HG03442 (cell line): ENCODE measurements around the gene SCUBE1.

Source experiments
- ATAC-seq: cut with Tn5 transposase; IDR thresholded peaks from one replicate; pipeline ENCODE4 v1.9.1; 2021; ENCODE audit warnings: mild to moderate bottlenecking, moderate library complexity; ENCODE audit not compliant: unreplicated experiment

SCUBE1 gene

GRCh38 chr22:43330178-43331068 lies 12.7 kb downstream of the SCUBE1 start:
- ATAC-seq = no peak

GRCh38 chr22:43329061-43329460 lies 14.1 kb downstream of the SCUBE1 start:
- no peak for ATAC-seq

GRCh38 chr22:43327157-43327438 lies 16.1 kb downstream of the SCUBE1 start:
- ATAC-seq = no peak

- ATAC-seq = no peak
These were observed 16.6 kb downstream of the SCUBE1 start for GRCh38 chr22:43326331-43327156.

- no peak for ATAC-seq
These were observed 18.0 kb downstream of the SCUBE1 start for GRCh38 chr22:43325176-43325575.

- no peak for ATAC-seq
These were observed 21.9 kb downstream of the SCUBE1 start for GRCh38 chr22:43320943-43321900.

GRCh38 chr22:43319661-43320486 lies 23.3 kb downstream of the SCUBE1 start:
- ATAC-seq = no peak

- ATAC-seq = no peak
These were observed 25.9 kb downstream of the SCUBE1 start for GRCh38 chr22:43317239-43317638.

GRCh38 chr22:43315687-43316217 lies 27.4 kb downstream of the SCUBE1 start:
- no peak for ATAC-seq

- ATAC-seq = no peak
These were observed 28.6 kb downstream of the SCUBE1 start for GRCh38 chr22:43314611-43315010.

GRCh38 chr22:43313890-43314474 lies 29.2 kb downstream of the SCUBE1 start:
- ATAC-seq = no peak

GRCh38 chr22:43313244-43313889 lies 29.8 kb downstream of the SCUBE1 start:
- no peak for ATAC-seq

GRCh38 chr22:43312608-43313007 lies 30.6 kb downstream of the SCUBE1 start:
- no peak for ATAC-seq

GRCh38 chr22:43310798-43311197 lies 32.4 kb downstream of the SCUBE1 start:
- no peak for ATAC-seq

- no peak for ATAC-seq
These were observed 32.9 kb downstream of the SCUBE1 start for GRCh38 chr22:43310311-43310710.

GRCh38 chr22:43308836-43309235 lies 34.3 kb downstream of the SCUBE1 start:
- ATAC-seq = no peak

GRCh38 chr22:43308060-43308830 lies 34.9 kb downstream of the SCUBE1 start:
- no peak for ATAC-seq

- ATAC-seq = no peak
These were observed 37.4 kb downstream of the SCUBE1 start for GRCh38 chr22:43305806-43306205.
